HepG2 (cell line): ENCODE data around the gene EAF1. TPM values are rescaled to one million over a fixed set of nuclear protein-coding genes. Genes with fewer than 3 reads are reported as not detected.

Experiments
- ATAC-seq: fragments of 200-7000 bp; cut with Tn5 transposase; 3 replicates; pipeline ENCODE4 v1.9.1; 2020; ENCODE audit warnings: mild to moderate bottlenecking, moderate library complexity
- BruUV-seq: library from RNA; stranded (reverse); fragments of 400-500 nt; replicated peaks from 2 replicates; lab custom pipeline; 2021; lab: Mats Ljungman, UMichigan
- CTCF ChIA-PET: fragments of 300-600 bp; formaldehyde crosslinking; extraction: SDS; loops from one replicate; lab custom pipeline; 2021; ENCODE audit warnings: low total read pairs, inconsistent platforms, low intra/inter-chr PET ratio; lab: Yijun Ruan, JAX
- POLR2A ChIA-PET: fragments of 350-600 bp; sonication (Branson Sonifier 250); formaldehyde crosslinking; loops from one replicate; lab custom pipeline; 2020; ENCODE audit warnings: antibody characterized with exemption, inconsistent platforms; lab: Yijun Ruan, JAX
- DNase-seq: peaks from one replicate; pipeline ENCODE4 v3.0.0-alpha.2; 2015; ENCODE audit warnings: low spot score
- FAIRE-seq: peaks from 3 replicates; lab custom pipeline; 2011; peaks lifted over from hg19 to GRCh38; lab: Jason Lieb, UNC
- H2AFZ ChIP-seq: one replicate; pipeline ENCODE4 v1.6.1; 2011; ENCODE audit warnings: low read length, inconsistent platforms
- H3K27ac ChIP-seq: fragments of 300-600 bp; 3 replicates; pipeline ENCODE4 v1.8.0; 2011; ENCODE audit warnings: mixed run types, mild to moderate bottlenecking, mixed read lengths, low read length, inconsistent platforms; ENCODE audit not compliant: insufficient read depth; ENCODE audit errors: extremely low read length
- H3K27me3 ChIP-seq, 2 experiments: fragments of 200-600 bp in 1 of 2; 2 replicates in 1 of 2; 3 replicates in 1 of 2; pipeline versions ENCODE4 v1.6.0 to v1.8.0; 2011; ENCODE audit warnings: low read length in 2 of 2, mild to moderate bottlenecking in 2 of 2, moderate library complexity in 2 of 2, inconsistent platforms in 1 of 2; ENCODE audit not compliant: insufficient read depth in 2 of 2, control insufficient read depth in 1 of 2
- H3K36me3 ChIP-seq, 2 experiments: fragments of 200-600 bp in 1 of 2; replicated peaks in 1 of 2; 2 replicates in 1 of 2; 3 replicates in 1 of 2; pipeline versions ENCODE4 v1.5.1 to v1.8.0; 2011; ENCODE audit warnings: low read length in 2 of 2, inconsistent platforms in 1 of 2; ENCODE audit not compliant: insufficient read depth in 2 of 2, control insufficient read depth in 1 of 2
- H3K4me1 ChIP-seq: 2 replicates; pipeline ENCODE4 v1.5.1; 2012; ENCODE audit warnings: low read length, inconsistent platforms; ENCODE audit not compliant: insufficient read depth
- H3K4me2 ChIP-seq: 2 replicates; pipeline ENCODE4 v1.6.0; 2011; ENCODE audit warnings: low read depth, low read length, inconsistent platforms
- H3K4me3 ChIP-seq, 3 experiments: fragments of 200-600 bp in 1 of 3; sonication (generic), shearing (Covaris generic) in 1 of 3; replicated peaks in 1 of 3; 2 replicates each; pipeline ENCODE4 v1.5.1; 2011 to 2016; ENCODE audit warnings: low read length in 3 of 3, inconsistent platforms in 2 of 3, low read depth in 2 of 3, mild to moderate bottlenecking in 2 of 3, control low read depth in 1 of 3, mixed read lengths in 1 of 3; ENCODE audit not compliant: insufficient read depth in 1 of 3
- H3K79me2 ChIP-seq: one replicate; pipeline ENCODE4 v1.6.1; 2011; ENCODE audit warnings: low read length, inconsistent platforms; ENCODE audit not compliant: insufficient read depth
- H3K9ac ChIP-seq: 2 replicates; pipeline ENCODE4 v1.6.0; 2011; ENCODE audit warnings: mild to moderate bottlenecking, low read depth, low read length, inconsistent platforms; ENCODE audit not compliant: insufficient read depth
- H3K9me3 ChIP-seq: 2 replicates; pipeline ENCODE4 v1.5.1; 2012; ENCODE audit warnings: mild to moderate bottlenecking, low read length
- H4K20me1 ChIP-seq: 2 replicates; pipeline ENCODE4 v1.6.0; 2011; ENCODE audit warnings: inconsistent platforms, mild to moderate bottlenecking, low read length, moderate library complexity; ENCODE audit not compliant: insufficient read depth
- FOXP1 ChIP-seq, 2 experiments: fragments of 450-650 bp in 1 of 2; IDR thresholded peaks; 2 replicates each; pipeline ENCODE4 v1.6.1; 2017 to 2018; ENCODE audit warnings: antibody characterized with exemption in 1 of 2
- GABPB1 ChIP-seq: IDR thresholded peaks from 2 replicates; pipeline ENCODE4 v1.6.1; 2016; ENCODE audit warnings: mild to moderate bottlenecking, missing genetic modification reagents, moderate library complexity, missing compliant biosample characterization
- MXI1 ChIP-seq: IDR thresholded peaks from 3 replicates; pipeline ENCODE4 v1.6.1; 2012; ENCODE audit warnings: low read depth, low read length, inconsistent platforms, borderline replicate concordance
- POLR2G ChIP-seq: fragments of 200-400 bp; formaldehyde crosslinking; IDR thresholded peaks from 2 replicates; pipeline ENCODE4 v1.6.1; 2018; ENCODE audit warnings: mild to moderate bottlenecking, low read depth, low read length, moderate library complexity
- ZSCAN30 ChIP-seq: sonication (generic); formaldehyde crosslinking; IDR thresholded peaks from 2 replicates; pipeline ENCODE4 v1.5.0; 2020; ENCODE audit warnings: mild to moderate bottlenecking, missing genetic modification reagents
- WGBS: methylation state at CpG from one replicate; pipeline ENCODE4 v1.1.6; 2017; ENCODE audit warnings: low lambda C conversion rate; 5-methylcytosine and 5-hydroxymethylcytosine counted together
- in situ Hi-C: cut with HindIII; loops from 2 replicates; pipeline ENCODE4 v1.10.0; 2017; ENCODE audit warnings: low pct_unique_long_range_greater_than_20kb; ENCODE audit not compliant: extremely low pct_ligation_motif_present
- intact Hi-C: fragments of 100-400 bp; cut with micrococcal nuclease; formaldehyde crosslinking; loops from one replicate; pipeline ENCODE4 v1.10.0; 2022; ENCODE audit not compliant: unreplicated experiment
- polyA plus RNA-seq, 8 experiments: library from polyadenylated mRNA; depleted of rRNA in 3 of 8; stranded (reverse) in 7 of 8; unstranded in 1 of 8; fragments of >200 nt; fragmentation: Illumina TruSeq in 4 of 8; extraction: Trizol in 4 of 8; gene quantifications; 2 replicates each; pipeline versions ENCODE4 v1.2.1 to v1.2.3, GENCODE V29; 2011 to 2016; ENCODE audit warnings: low read depth in 4 of 8, missing spikeins in 1 of 8, mixed read lengths in 1 of 8; ENCODE audit not compliant: insufficient read depth in 1 of 8
- total RNA-seq, 5 experiments: library from RNA; depleted of rRNA; stranded (reverse); fragments of >200 nt; fragmentation: Illumina TruSeq; extraction: Trizol; gene quantifications; 2 replicates each; pipeline ENCODE4 v1.2.3, GENCODE V29; 2016; ENCODE audit warnings: low read depth in 1 of 5
- TF ChIP-seq, protein P1 (sequence below): sonication (generic); formaldehyde crosslinking; IDR thresholded peaks from 2 replicates; pipeline ENCODE4 v1.5.0; 2020; ENCODE audit warnings: missing genetic modification reagents, mild to moderate bottlenecking, borderline replicate concordance

EAF1 gene
- total and polyA plus RNA-seq, 2 of the 13 experiments (the other 11 are each of a cell fraction or from before 2014, with no cell fraction given): 8.1 to 30.0 TPM

DNA sequence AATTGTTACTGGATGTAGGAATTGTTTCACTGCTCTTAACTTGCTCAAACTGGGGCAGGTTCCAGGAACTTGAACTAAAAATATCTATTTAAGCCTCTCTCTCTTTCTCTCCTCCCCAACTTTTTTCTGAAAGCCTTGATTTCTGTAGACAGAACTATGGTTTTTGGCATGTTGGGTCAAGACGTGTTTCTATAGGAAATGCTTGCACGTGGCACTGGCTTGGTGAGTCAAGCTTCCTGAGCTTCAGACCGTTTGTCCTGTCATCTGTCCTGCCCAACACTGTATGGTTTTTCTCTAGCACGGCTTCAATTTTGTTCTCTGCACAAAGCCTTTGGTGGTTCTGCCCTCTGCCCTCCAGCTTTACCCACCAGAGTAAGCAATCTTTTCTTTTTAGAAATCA is 13.5 kb downstream of the EAF1 start (continued):
- TF ChIP-seq, protein P1, sequence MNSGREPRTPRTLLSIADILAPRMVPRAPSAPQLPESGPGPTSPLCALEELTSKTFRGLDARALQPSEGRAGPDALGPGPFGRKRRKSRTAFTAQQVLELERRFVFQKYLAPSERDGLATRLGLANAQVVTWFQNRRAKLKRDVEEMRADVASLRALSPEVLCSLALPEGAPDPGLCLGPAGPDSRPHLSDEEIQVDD (CRISPR knock-in tag): no peak
- TF ChIP-seq GABPB1: no peak
- TF ChIP-seq MXI1: no peak
- TF ChIP-seq FOXP1 (IDR thresholded peaks at IDR 0.05): no peak
- TF ChIP-seq FOXP1 (CRISPR knock-in tag; IDR thresholded peaks at IDR 0.05): no peak

DNA sequence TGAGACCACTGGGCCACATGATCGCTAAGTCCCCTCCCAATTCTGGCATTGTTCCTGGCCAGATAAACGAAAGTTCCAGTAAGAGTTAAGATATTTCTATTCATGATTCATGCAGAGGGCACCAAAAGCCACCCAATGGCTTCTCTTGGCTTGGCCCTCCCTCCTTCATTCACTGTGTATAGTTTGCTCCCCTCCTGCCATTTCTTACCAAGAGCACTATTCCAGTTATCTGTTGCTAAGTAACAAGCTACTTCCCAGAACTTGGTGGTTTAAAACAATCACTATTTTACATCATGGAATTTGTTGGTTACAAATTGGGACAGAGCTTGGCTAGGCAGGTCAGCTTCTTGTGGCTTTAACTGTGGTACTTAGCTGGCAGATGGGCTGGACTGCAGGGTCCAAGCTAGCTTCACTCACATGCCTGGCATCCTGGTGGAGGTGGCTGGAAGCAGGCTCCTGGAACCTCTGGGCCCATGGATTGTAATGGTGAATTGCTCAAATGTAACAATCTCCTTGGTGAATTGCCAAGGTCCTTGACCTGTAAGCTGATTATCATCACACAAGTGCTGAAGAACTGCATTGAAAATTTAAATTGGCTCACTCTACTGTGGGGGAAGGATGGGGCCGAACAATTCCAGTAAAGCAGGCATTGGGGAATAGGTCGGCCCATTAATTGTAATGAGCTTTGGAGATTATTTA is 16.6 kb downstream of the EAF1 start:
- Histone ChIP-seq H3K9ac (no peak overlapping the region), H3K36me3 (peaks cover 6 to 32% of the 10 kb centered on the region in 2 experiments), H3K27me3 (no peaks in the 10 kb centered on the region), H4K20me1 (no peaks in the 10 kb centered on the region), H3K4me2 (no peak overlapping the region), H3K79me2 (no peaks in the 10 kb centered on the region), H3K9me3 (no peaks in the 10 kb centered on the region), H3K27ac (no peak overlapping the region), H3K4me3 (no peak overlapping the region), H2AFZ (no peak overlapping the region), H3K4me1 (no peaks in the 10 kb centered on the region)
- DNase-seq (no peak), ATAC-seq (no peak; the same call in 2 of the 3 replicates), FAIRE-seq (no peak)
- WGBS: 92% methylated on average over 4 of the region's 4 CpGs
- intact Hi-C loops (no loop called here), in situ Hi-C loops (no loop called here)
- ChIA-PET POLR2A (no interaction called here), CTCF (no interaction called here)
- TF ChIP-seq POLR2G (0 out of 2 replicates have a peak, but pooled peaks have one; percentile 22), ZSCAN30 (CRISPR knock-in tag) (no peak)
- BruUV-seq: no TSS peak
